HFFc6 (cell line): Measurements from ENCODE around the gene GARS1. TPM values are rescaled to one million over a fixed set of nuclear protein-coding genes. Genes with fewer than 3 reads are reported as not detected.

Experiments
- DNase-seq: peaks from one replicate; pipeline ENCODE4 v3.0.0-alpha.2; 2018
- H3K27ac Mint-ChIP-seq: 2 replicates; pipeline ENCODE4 v1.8.0; 2020; ENCODE audit warnings: mild to moderate bottlenecking, mixed read lengths
- H3K27me3 Mint-ChIP-seq: 2 replicates; pipeline ENCODE4 v1.8.0; 2021; ENCODE audit warnings: mild to moderate bottlenecking, moderate library complexity, mixed read lengths; ENCODE audit not compliant: insufficient read depth
- H3K36me3 Mint-ChIP-seq: 2 replicates; pipeline ENCODE4 v1.8.0; 2021; ENCODE audit warnings: low read depth, mixed read lengths
- H3K4me1 Mint-ChIP-seq: 2 replicates; pipeline ENCODE4 v1.8.0; 2020; ENCODE audit warnings: low read depth, mixed read lengths
- H3K4me3 Mint-ChIP-seq: 2 replicates; pipeline ENCODE4 v1.8.0; 2020; ENCODE audit warnings: mild to moderate bottlenecking, moderate library complexity, mixed read lengths
- H3K9me3 Mint-ChIP-seq: 2 replicates; pipeline ENCODE4 v1.8.0; 2020; ENCODE audit warnings: mild to moderate bottlenecking, mixed read lengths
- total RNA-seq, 6 experiments: library from RNA; stranded (reverse); fragmentation: NEBNext Ultra II Directional; extraction: Animal tissue kit (Norgen Biotek cat#: 25700); gene quantifications; 2 replicates in 1 of 6; 3 replicates in 5 of 6; pipeline ENCODE4 v1.2.3, GENCODE V29; 2021
- TF ChIP-seq, protein P1 (sequence below): fragments of 200-600 bp; sonication (generic); IDR thresholded peaks from 2 replicates; pipeline ENCODE4 v1.5.0; 2021; ENCODE audit warnings: antibody characterized with exemption, mild to moderate bottlenecking

The GARS1 gene
- total RNA-seq, 6 experiments from 2014 or later = 258 to 330 (median 271) TPM

DNA sequence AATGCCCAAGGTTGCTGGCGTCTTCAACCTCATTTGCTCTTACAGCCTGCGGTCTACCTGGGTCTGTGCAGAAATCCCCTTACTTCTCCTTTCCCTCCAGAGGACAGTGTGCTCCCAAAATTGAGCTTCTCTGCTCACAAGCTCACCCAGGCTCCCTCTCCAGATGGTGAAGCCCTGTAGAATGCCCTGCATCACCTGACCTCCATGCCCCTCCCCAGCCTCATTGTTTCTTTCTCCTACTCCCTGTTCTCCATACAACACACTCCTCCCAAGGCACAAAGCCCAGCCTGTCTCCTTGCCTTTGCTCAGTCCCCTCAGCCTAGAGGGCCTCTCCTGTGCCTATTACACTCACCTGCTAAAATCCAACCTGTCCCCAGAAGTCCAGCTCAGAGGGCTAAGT is 84.1 kb downstream of the GARS1 start:
- H3K4me3 Mint-ChIP-seq = no peak overlapping the region
- H3K9me3 Mint-ChIP-seq = no peaks in the 10 kb centered on the region
- no peaks in the 10 kb centered on the region for H3K4me1 Mint-ChIP-seq
- H3K27ac Mint-ChIP-seq = no peak overlapping the region
- no peaks in the 10 kb centered on the region for H3K36me3 Mint-ChIP-seq
- H3K27me3 Mint-ChIP-seq = peaks cover 47% of the 10 kb centered on the region
- no peak for DNase-seq
- TF ChIP-seq, protein P1, sequence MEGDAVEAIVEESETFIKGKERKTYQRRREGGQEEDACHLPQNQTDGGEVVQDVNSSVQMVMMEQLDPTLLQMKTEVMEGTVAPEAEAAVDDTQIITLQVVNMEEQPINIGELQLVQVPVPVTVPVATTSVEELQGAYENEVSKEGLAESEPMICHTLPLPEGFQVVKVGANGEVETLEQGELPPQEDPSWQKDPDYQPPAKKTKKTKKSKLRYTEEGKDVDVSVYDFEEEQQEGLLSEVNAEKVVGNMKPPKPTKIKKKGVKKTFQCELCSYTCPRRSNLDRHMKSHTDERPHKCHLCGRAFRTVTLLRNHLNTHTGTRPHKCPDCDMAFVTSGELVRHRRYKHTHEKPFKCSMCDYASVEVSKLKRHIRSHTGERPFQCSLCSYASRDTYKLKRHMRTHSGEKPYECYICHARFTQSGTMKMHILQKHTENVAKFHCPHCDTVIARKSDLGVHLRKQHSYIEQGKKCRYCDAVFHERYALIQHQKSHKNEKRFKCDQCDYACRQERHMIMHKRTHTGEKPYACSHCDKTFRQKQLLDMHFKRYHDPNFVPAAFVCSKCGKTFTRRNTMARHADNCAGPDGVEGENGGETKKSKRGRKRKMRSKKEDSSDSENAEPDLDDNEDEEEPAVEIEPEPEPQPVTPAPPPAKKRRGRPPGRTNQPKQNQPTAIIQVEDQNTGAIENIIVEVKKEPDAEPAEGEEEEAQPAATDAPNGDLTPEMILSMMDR = no peak

DNA sequence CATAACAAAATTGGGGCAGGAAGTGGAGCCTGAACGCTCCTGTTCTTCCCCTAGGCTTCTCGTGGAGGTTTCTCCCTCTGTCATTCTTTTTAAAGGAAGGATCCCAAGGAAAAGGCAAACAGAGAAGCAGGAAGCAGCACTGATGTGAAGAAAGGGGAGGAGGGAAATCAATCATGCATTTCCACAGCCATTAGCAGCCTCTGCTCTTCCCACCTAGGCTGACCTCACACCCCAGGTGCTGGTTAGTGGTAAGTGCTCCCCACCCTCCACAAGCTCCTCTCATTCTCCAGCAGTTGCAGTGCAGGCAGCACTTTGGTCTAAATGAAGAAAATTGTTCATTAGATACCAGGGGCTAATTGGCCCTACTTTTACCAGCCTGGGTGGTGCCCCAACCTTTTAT is 85.0 kb downstream of the GARS1 start:
- no peak overlapping the region for H3K4me3 Mint-ChIP-seq
- H3K27ac Mint-ChIP-seq = no peak overlapping the region
- DNase-seq = no peak
- H3K36me3 Mint-ChIP-seq = no peaks in the 10 kb centered on the region
- TF ChIP-seq, protein P1 = no peak
- H3K9me3 Mint-ChIP-seq = no peaks in the 10 kb centered on the region
- peaks cover 53% of the 10 kb centered on the region for H3K27me3 Mint-ChIP-seq
- H3K4me1 Mint-ChIP-seq = no peaks in the 10 kb centered on the region

DNA sequence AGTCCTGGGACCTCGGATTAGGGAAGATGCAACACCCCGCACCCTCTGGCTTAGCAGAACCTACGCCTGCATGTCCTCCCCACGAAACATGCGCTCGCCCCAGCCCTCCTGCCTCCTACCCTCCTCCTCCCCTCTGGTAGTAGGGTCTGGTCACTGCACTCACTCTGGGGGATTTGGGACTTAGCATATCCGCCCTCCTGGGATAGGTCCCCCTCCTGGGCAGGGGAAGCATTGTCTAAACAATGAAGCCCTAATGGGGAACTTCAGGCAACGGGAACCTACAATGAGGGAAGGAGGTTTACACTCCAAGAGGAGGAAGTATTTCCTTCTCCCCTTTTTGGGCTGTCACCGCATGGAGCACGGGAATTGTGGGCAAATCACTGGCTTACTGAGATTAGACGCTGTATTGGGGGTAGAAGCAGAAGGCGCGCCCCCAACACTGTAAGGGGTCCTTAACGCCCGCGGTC is 86.7 kb downstream of the GARS1 start:
- no peaks in the 10 kb centered on the region for H3K36me3 Mint-ChIP-seq
- H3K27ac Mint-ChIP-seq = no peak overlapping the region
- H3K27me3 Mint-ChIP-seq = peaks cover 59% of the 10 kb centered on the region
- no peak overlapping the region for H3K4me3 Mint-ChIP-seq
- TF ChIP-seq, protein P1 = no peak
- no peak for DNase-seq
- H3K9me3 Mint-ChIP-seq = no peaks in the 10 kb centered on the region
- 0 out of 2 replicates have a peak, but pooled peaks cover 5% of the 10 kb centered on the region for H3K4me1 Mint-ChIP-seq

DNA sequence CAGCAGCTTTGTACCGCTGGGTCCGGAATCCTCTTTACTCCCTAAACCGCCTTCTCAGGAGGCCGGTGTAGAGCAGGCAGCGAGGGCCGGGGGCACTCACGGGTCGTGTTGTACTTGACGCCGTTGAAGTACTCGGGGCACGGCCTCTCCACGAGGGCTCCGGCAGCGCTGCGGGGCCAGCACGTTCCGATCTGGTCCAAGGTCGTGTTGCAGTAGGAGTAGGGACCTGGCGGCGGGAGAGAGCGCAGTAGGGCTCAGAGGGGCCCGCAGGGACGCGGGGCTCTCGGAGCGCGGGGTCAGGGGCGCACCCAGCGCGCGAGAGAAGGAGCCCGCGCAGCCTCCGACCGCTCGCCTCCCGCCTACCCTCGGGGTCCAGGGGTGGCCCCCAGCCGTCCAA is 87.1 kb downstream of the GARS1 start:
- no peak overlapping the region for H3K27ac Mint-ChIP-seq
- peaks cover 58% of the 10 kb centered on the region for H3K27me3 Mint-ChIP-seq
- TF ChIP-seq, protein P1 = no peak
- H3K4me1 Mint-ChIP-seq = 0 out of 2 replicates have a peak, but pooled peaks cover 5% of the 10 kb centered on the region
- no peaks in the 10 kb centered on the region for H3K36me3 Mint-ChIP-seq
- no peak overlapping the region for H3K4me3 Mint-ChIP-seq
- no peak for DNase-seq
- no peaks in the 10 kb centered on the region for H3K9me3 Mint-ChIP-seq

DNA sequence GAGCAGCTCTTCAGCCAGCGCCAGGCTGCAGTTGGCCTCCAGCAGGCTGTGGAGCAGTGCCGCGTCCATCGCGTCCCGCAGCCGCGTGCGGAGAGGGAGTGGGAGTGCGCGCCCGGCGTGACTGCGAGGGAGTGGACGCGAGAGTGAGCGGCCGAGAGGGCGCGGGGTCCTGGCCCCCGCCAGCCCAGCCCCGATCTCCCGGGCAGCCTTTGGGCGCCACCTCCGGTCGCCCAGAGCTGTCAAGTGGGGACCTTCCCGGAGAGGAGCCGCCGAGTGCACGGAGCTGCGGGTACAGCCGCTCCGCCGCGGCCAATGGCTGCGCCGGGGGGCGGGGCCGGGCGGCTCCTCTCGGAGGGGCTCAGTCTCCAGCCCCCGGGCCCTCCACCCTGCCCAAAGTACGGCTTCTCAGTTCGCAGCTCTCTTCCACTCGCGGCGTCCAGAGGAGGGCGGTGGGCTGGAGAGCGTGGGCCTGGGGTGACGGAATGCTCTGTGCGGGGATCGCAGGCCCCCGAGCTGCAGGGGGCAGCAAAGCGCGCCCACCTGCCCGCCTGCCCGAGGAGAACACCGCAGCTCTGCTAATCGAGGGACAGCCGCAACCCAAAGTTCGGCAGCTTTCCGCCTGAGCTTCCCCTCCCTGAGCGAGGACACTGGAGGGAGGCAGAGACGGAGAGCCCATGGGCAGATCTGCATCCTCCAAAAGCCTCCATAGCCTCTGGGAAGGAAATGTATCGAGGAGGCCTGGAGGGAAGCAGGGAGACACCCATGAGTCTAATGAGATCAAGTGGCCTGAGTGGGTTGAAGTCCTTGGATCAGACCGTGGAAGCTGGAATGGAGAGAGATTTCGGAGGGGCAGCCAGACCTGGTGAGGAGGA is 87.8 kb downstream of the GARS1 start, which contains the start of gene CRHR2:
CRHR2 (minus strand) TSS at position 245 of the 872 bp plus-strand sequence; CDS start at position 69, 176 bp downstream.
- H3K4me1 Mint-ChIP-seq = 0 out of 2 replicates have a peak, but pooled peaks cover 5% of the 10 kb centered on the region
- H3K4me3 Mint-ChIP-seq = no peak within 1 kb of the TSS
- H3K36me3 Mint-ChIP-seq = no peaks in the 10 kb centered on the region
- no peak within 1 kb of the TSS for H3K27ac Mint-ChIP-seq
- H3K9me3 Mint-ChIP-seq = no peaks in the 10 kb centered on the region
- H3K27me3 Mint-ChIP-seq = peaks cover 53% of the 10 kb centered on the region
- no peak for DNase-seq
- TF ChIP-seq, protein P1 = no peak
